ENCODE data around the gene AGPAT2.
A peak's percentile ranks its signal among the peaks of the same experiment; 100 is the strongest.

AGPAT2 gene

DNA sequence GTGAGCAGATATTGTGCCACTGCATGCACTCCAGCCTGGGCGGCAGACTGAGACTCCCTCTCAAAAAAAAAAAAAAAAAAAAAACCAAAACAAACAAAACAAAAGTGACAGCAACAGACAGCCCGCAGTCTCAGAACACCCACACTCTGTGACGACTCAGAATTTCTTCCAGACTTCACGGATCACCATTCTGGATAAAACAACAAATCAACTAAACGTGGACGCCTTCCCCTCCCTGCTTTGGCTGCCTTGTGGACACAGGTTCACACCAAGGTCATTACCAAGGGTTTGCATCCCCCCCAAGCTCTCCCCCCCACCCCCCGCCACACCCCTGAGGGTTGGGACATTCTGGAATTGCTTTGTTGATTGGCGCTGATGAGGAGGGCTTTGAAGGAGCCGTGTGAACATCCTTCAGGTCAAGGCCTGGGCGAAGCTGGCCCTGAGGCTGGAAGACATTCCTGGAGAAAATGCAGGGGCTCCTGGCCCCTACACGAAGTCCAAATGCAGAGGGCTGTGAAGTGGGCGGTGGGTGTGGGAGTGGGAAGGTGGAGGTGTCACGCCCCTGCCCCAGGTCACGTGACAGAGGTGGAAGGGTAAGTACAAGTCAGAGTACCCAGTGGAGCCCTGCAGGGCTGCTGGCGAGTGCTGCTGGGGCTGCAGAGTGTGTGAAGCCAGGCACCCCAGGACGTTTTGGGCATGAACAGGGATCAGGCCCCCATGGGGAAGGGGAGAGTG is 45.4 kb upstream of the AGPAT2 start (continued):
- TF ChIP-seq, protein P1, sequence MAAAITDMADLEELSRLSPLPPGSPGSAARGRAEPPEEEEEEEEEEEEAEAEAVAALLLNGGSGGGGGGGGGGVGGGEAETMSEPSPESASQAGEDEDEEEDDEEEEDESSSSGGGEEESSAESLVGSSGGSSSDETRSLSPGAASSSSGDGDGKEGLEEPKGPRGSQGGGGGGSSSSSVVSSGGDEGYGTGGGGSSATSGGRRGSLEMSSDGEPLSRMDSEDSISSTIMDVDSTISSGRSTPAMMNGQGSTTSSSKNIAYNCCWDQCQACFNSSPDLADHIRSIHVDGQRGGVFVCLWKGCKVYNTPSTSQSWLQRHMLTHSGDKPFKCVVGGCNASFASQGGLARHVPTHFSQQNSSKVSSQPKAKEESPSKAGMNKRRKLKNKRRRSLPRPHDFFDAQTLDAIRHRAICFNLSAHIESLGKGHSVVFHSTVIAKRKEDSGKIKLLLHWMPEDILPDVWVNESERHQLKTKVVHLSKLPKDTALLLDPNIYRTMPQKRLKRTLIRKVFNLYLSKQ (tag by site-specific recombination; IDR thresholded peaks at IDR 0.05; ENCODE audit: borderline replicate concordance), result no peak
- TF ChIP-seq YY1 (tag by site-specific recombination; IDR thresholded peaks at IDR 0.05) (no peak), REPIN1 (tag by site-specific recombination; IDR thresholded peaks at IDR 0.05; ENCODE audit: low read depth) (no peak), GLI4 (tag by site-specific recombination; IDR thresholded peaks at IDR 0.05) (no peak), ZNF394 (tag by site-specific recombination; IDR thresholded peaks at IDR 0.05; ENCODE audit: borderline replicate concordance) (no peak), ZNF366 (tag by site-specific recombination; conservative IDR thresholded peaks at IDR 0.05) (no peak), ZNF473 (tag by site-specific recombination; IDR thresholded peaks at IDR 0.05) (no peak), ZNF645 (tag by site-specific recombination; IDR thresholded peaks at IDR 0.05) (no peak), ZNF391 (tag by site-specific recombination; IDR thresholded peaks at IDR 0.05; ENCODE audit: borderline replicate concordance, low read depth) (no peak), ZBTB7A (tag by site-specific recombination; IDR thresholded peaks at IDR 0.05; ENCODE audit: low read depth) (no peak), ZIC2 (tag by site-specific recombination; IDR thresholded peaks at IDR 0.05) (peak; percentile 54; the same call in 1 of the 2 replicates), ZNF48 (tag by site-specific recombination; IDR thresholded peaks at IDR 0.05) (no peak), ZNF660 (tag by site-specific recombination; IDR thresholded peaks at IDR 0.05) (no peak), ZNF561 (tag by site-specific recombination; IDR thresholded peaks at IDR 0.05; ENCODE audit: borderline replicate concordance) (no peak), ZBTB20 (tag by site-specific recombination; IDR thresholded peaks at IDR 0.05) (no peak), ZNF549 (tag by site-specific recombination; IDR thresholded peaks at IDR 0.05) (no peak), BCL11A (tag by site-specific recombination; IDR thresholded peaks at IDR 0.05; ENCODE audit: low read depth) (no peak), KLF9 (tag by site-specific recombination; IDR thresholded peaks at IDR 0.05; ENCODE audit: low read depth) (peak; percentile 27; the same call in 1 of the 2 replicates), KLF1 (tag by site-specific recombination; IDR thresholded peaks at IDR 0.05) (peak; percentile 77), ZNF600 (tag by site-specific recombination; IDR thresholded peaks at IDR 0.05) (peak; percentile 61), ZNF677 (tag by site-specific recombination; IDR thresholded peaks at IDR 0.05) (no peak), ZNF623 (tag by site-specific recombination; IDR thresholded peaks at IDR 0.05) (no peak)

GRCh38 chr9:136729926-136730325 is 42.7 kb upstream of the AGPAT2 start:
- POLR2A ChIA-PET, result interaction anchor here (0.9 to 4.0 kb wide), 6 partner anchors 9 to 305 kb away, joined by 3 to 79 read pairs (median 6); partner anchors contain the start of genes DIPK1B and LCN10

More at GRCh38 chr9:136729926-136730325, 42.7 kb upstream of the AGPAT2 start:
- Histone ChIP-seq H3K9me3 (ENCODE audit: control insufficient read depth, insufficient read depth, low read depth, low read length) (no peaks in the 10 kb centered on the region), H3K27ac (ENCODE audit: extremely low read depth, low read depth, low read length) (no peak overlapping the region), H3K36me3 (ENCODE audit: control insufficient read depth in 2 of 2, insufficient read depth in 1 of 2, low read length in 2 of 2) (peaks cover 0 to 21% of the 10 kb centered on the region in 2 experiments; a peak in 2 of 3 replicates), H3K4me1 (ENCODE audit: control insufficient read depth, insufficient read depth, low read length) (no peaks in the 10 kb centered on the region; the same call in 1 of the 2 replicates), H3K4me3 (ENCODE audit: low read depth, low read length) (no peak overlapping the region)
- CTCF ChIA-PET, result interaction anchor here (0.5 to 3.9 kb wide), 11 partner anchors 8 to 401 kb away, joined by 3 to 14 read pairs (median 4); partner anchors contain the start of gene LCN8
- TF ChIP-seq, protein P2, sequence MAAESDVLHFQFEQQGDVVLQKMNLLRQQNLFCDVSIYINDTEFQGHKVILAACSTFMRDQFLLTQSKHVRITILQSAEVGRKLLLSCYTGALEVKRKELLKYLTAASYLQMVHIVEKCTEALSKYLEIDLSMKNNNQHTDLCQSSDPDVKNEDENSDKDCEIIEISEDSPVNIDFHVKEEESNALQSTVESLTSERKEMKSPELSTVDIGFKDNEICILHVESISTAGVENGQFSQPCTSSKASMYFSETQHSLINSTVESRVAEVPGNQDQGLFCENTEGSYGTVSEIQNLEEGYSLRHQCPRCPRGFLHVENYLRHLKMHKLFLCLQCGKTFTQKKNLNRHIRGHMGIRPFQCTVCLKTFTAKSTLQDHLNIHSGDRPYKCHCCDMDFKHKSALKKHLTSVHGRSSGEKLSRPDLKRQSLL (tag by site-specific recombination; IDR thresholded peaks at IDR 0.05), result peak; percentile 97
- TF ChIP-seq, protein P3, sequence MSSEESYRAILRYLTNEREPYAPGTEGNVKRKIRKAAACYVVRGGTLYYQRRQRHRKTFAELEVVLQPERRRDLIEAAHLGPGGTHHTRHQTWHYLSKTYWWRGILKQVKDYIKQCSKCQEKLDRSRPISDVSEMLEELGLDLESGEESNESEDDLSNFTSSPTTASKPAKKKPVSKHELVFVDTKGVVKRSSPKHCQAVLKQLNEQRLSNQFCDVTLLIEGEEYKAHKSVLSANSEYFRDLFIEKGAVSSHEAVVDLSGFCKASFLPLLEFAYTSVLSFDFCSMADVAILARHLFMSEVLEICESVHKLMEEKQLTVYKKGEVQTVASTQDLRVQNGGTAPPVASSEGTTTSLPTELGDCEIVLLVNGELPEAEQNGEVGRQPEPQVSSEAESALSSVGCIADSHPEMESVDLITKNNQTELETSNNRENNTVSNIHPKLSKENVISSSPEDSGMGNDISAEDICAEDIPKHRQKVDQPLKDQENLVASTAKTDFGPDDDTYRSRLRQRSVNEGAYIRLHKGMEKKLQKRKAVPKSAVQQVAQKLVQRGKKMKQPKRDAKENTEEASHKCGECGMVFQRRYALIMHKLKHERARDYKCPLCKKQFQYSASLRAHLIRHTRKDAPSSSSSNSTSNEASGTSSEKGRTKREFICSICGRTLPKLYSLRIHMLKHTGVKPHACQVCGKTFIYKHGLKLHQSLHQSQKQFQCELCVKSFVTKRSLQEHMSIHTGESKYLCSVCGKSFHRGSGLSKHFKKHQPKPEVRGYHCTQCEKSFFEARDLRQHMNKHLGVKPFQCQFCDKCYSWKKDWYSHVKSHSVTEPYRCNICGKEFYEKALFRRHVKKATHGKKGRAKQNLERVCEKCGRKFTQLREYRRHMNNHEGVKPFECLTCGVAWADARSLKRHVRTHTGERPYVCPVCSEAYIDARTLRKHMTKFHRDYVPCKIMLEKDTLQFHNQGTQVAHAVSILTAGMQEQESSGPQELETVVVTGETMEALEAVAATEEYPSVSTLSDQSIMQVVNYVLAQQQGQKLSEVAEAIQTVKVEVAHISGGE (tag by site-specific recombination; conservative IDR thresholded peaks at IDR 0.05; ENCODE audit: low read depth), result no peak
